HCT116 (cell line): ENCODE results near the gene CERK. TPM values are rescaled to one million over a fixed set of nuclear protein-coding genes. Genes with fewer than 3 reads are reported as not detected.

Experiments
- ATAC-seq: fragments of 200-7000 bp; cut with Tn5 transposase; 2 replicates; pipeline ENCODE4 v1.9.1; 2020; ENCODE audit warnings: mild to moderate bottlenecking, moderate library complexity
- BruUV-seq: library from RNA; stranded (reverse); fragments of 400-500 nt; replicated peaks from 2 replicates; lab custom pipeline; 2021; lab: Mats Ljungman, UMichigan
- CTCF ChIA-PET: fragments of 300-600 bp; sonication (Branson Sonifier 250); formaldehyde crosslinking; loops from one replicate; lab custom pipeline; 2021; ENCODE audit warnings: antibody characterized with exemption; lab: Charles Lee
- POLR2A ChIA-PET: fragments of 300-600, 350-600 bp; sonication (Branson Sonifier 250); formaldehyde crosslinking; loops from one replicate; lab custom pipeline; 2021; ENCODE audit warnings: antibody characterized with exemption; lab: Charles Lee
- RAD21 ChIA-PET, 2 experiments: fragments of 300-600 bp; sonication (Branson Sonifier 250); formaldehyde crosslinking; loops; one replicate each; lab custom pipeline; 2023; ENCODE audit warnings: low total read pairs in 2 of 2; ENCODE audit not compliant: uncharacterized antibody in 2 of 2, unreplicated experiment in 2 of 2, low non-redundant PET in 1 of 2; lab: Charles Lee
- DNase-seq: peaks from one replicate; pipeline ENCODE4 v3.0.0-alpha.2; 2010; ENCODE audit warnings: low read depth, low spot score
- H2AFZ ChIP-seq: fragments of 200-600 bp; shearing (Covaris generic), sonication (generic); 2 replicates; pipeline ENCODE4 v1.6.1; 2017; ENCODE audit warnings: low read depth, mixed run types, mixed read lengths, antibody characterized with exemption, low read length; ENCODE audit not compliant: poor library complexity, severe bottlenecking
- H3K27ac ChIP-seq: 2 replicates; pipeline ENCODE4 v1.5.1; 2012; ENCODE audit warnings: low read depth, low read length
- H3K27me3 ChIP-seq: fragments of 200-600 bp; sonication (generic); 2 replicates; pipeline ENCODE4 v1.6.1; 2016; ENCODE audit warnings: mixed run types, low read length, mixed read lengths; ENCODE audit not compliant: insufficient read depth
- H3K36me3 ChIP-seq, 2 experiments: fragments of 200-500 bp in 1 of 2; fragments of 200-600 bp in 1 of 2; sonication (Bioruptor generic) in 1 of 2; sonication (generic) in 1 of 2; 2 replicates each; pipeline versions ENCODE4 v1.5.1 to v1.6.1; 2014 to 2016; ENCODE audit warnings: low read length in 2 of 2, inconsistent platforms in 1 of 2, mixed read lengths in 1 of 2, mixed run types in 1 of 2; ENCODE audit not compliant: insufficient read depth in 2 of 2, control insufficient read depth in 1 of 2
- H3K4me1 ChIP-seq, 2 experiments: fragments of 200-600 bp in 1 of 2; sonication (generic) in 1 of 2; 2 replicates each; pipeline versions ENCODE4 v1.5.1 to v1.6.1; 2012 to 2017; ENCODE audit warnings: low read length in 2 of 2, inconsistent platforms in 1 of 2, mild to moderate bottlenecking in 1 of 2, mixed read lengths in 1 of 2, mixed run types in 1 of 2, moderate library complexity in 1 of 2; ENCODE audit not compliant: insufficient read depth in 2 of 2, control insufficient read depth in 1 of 2
- H3K4me2 ChIP-seq: fragments of 200-600 bp; sonication (generic); 2 replicates; pipeline ENCODE4 v1.6.1; 2017; ENCODE audit warnings: mixed run types, low read length, mixed read lengths
- H3K4me3 ChIP-seq, 2 experiments: fragments of 200-600 bp in 1 of 2; sonication (generic) in 1 of 2; replicated peaks in 1 of 2; 2 replicates each; pipeline ENCODE4 v1.5.1; 2011 to 2016; ENCODE audit warnings: low read length in 2 of 2, control low read depth in 1 of 2, low read depth in 1 of 2, mild to moderate bottlenecking in 1 of 2, mixed read lengths in 1 of 2, mixed run types in 1 of 2
- H3K79me2 ChIP-seq: fragments of 200-600 bp; sonication (generic); 2 replicates; pipeline ENCODE4 v1.6.1; 2017; ENCODE audit warnings: mild to moderate bottlenecking, mixed run types, low read length, moderate library complexity, mixed read lengths; ENCODE audit not compliant: insufficient read depth
- H3K9ac ChIP-seq: fragments of 200-600 bp; sonication (generic); 2 replicates; pipeline ENCODE4 v1.6.1; 2016; ENCODE audit warnings: low read length, mixed read lengths
- H3K9me2 ChIP-seq: fragments of 200-600 bp; sonication (generic), shearing (Covaris generic); 2 replicates; pipeline ENCODE4 v1.6.1; 2017; ENCODE audit warnings: mixed run types, mild to moderate bottlenecking, moderate library complexity; ENCODE audit not compliant: insufficient read depth
- H3K9me3 ChIP-seq, 2 experiments: fragments of 200-500 bp in 1 of 2; fragments of 200-600 bp in 1 of 2; sonication (Bioruptor generic) in 1 of 2; sonication (generic) in 1 of 2; 2 replicates each; pipeline ENCODE4 v1.6.1; 2014 to 2017; ENCODE audit warnings: low read length in 2 of 2, mixed read lengths in 2 of 2, inconsistent platforms in 1 of 2, low read depth in 1 of 2, mild to moderate bottlenecking in 1 of 2, mixed run types in 1 of 2, moderate library complexity in 1 of 2; ENCODE audit not compliant: control insufficient read depth in 1 of 2, insufficient read depth in 1 of 2
- H4K20me1 ChIP-seq: fragments of 200-600 bp; sonication (generic), shearing (Covaris generic); 2 replicates; pipeline ENCODE4 v1.6.1; 2017; ENCODE audit warnings: mixed run types, mild to moderate bottlenecking, moderate library complexity; ENCODE audit not compliant: insufficient read depth
- ATF3 ChIP-seq: IDR thresholded peaks from 2 replicates; pipeline ENCODE4 v1.6.1; 2012
- CTCF ChIP-seq, 3 experiments: fragments of 200-600 bp in 1 of 3; sonication (generic) in 1 of 3; IDR thresholded peaks in 2 of 3; conservative IDR thresholded peaks in 1 of 3; 2 replicates each; pipeline ENCODE4 v1.5.1; 2012 to 2017; ENCODE audit warnings: low read depth in 2 of 3, low read length in 2 of 3, antibody characterized with exemption in 1 of 3, borderline replicate concordance in 1 of 3, control low read depth in 1 of 3, mild to moderate bottlenecking in 1 of 3, mixed read lengths in 1 of 3, mixed run types in 1 of 3, moderate library complexity in 1 of 3; ENCODE audit not compliant: insufficient read depth in 1 of 3
- EZH2 ChIP-seq: fragments of 200-600 bp; sonication (generic); IDR thresholded peaks from 2 replicates; pipeline ENCODE4 v1.6.1; 2017; ENCODE audit warnings: antibody characterized with exemption, mixed run types
- RAD21 ChIP-seq: IDR thresholded peaks from 2 replicates; pipeline ENCODE4 v1.6.1; 2012; ENCODE audit warnings: low read depth, mild to moderate bottlenecking
- SIN3A ChIP-seq: IDR thresholded peaks from 2 replicates; pipeline ENCODE4 v1.6.1; 2012; ENCODE audit warnings: low read depth
- intact Hi-C: fragments of 100-400 bp; cut with micrococcal nuclease; formaldehyde crosslinking; loops from 2 replicates; pipeline ENCODE4 v1.10.0; 2022
- total RNA-seq: library from RNA; stranded (reverse); gene quantifications from one replicate; pipeline ENCODE4 v1.2.1, GENCODE V29; 2021; ENCODE audit not compliant: unreplicated experiment

CERK gene
- total RNA-seq, 1 experiment from 2014 or later = 35.0 TPM

GRCh38 chr22:46676479-46676878 lies 61.6 kb downstream of the CERK start:
- H3K79me2 ChIP-seq = no peaks in the 10 kb centered on the region
- H3K9ac ChIP-seq = no peak overlapping the region
- no peak overlapping the region for H2AFZ ChIP-seq
- no peak overlapping the region for H3K4me3 ChIP-seq
- DNase-seq (no peak), ATAC-seq (no peak)
- no peaks in the 10 kb centered on the region for H3K36me3 ChIP-seq
- POLR2A ChIA-PET = no interaction called here
- H4K20me1 ChIP-seq = no peaks in the 10 kb centered on the region
- RAD21 ChIA-PET = no interaction called here
- CTCF ChIA-PET = no interaction called here
- no peaks in the 10 kb centered on the region for H3K4me1 ChIP-seq
- no peak overlapping the region for H3K27ac ChIP-seq
- H3K9me2 ChIP-seq = no peaks in the 10 kb centered on the region
- H3K27me3 ChIP-seq = no peaks in the 10 kb centered on the region
- no TSS peak for BruUV-seq
- intact Hi-C loops = no loop called here
- no peak overlapping the region for H3K4me2 ChIP-seq
- TF ChIP-seq CTCF (IDR thresholded peaks at IDR 0.05 in 2 of 3, conservative IDR thresholded peaks at IDR 0.05 in 1 of 3; ENCODE audit: borderline replicate concordance in 1 of 3, insufficient read depth in 1 of 3, low read depth in 2 of 3, low read length in 2 of 3) = no peak
- TF ChIP-seq SIN3A = no peak
- TF ChIP-seq, all 23 proteins: peak for 0
- H3K9me3 ChIP-seq = no peaks in the 10 kb centered on the region

- BruUV-seq = no TSS peak
- intact Hi-C loops = no loop called here
- Histone ChIP-seq H4K20me1 (no peaks in the 10 kb centered on the region), H3K79me2 (no peaks in the 10 kb centered on the region), H3K4me3 (no peak overlapping the region), H3K4me1 (no peaks in the 10 kb centered on the region), H3K27me3 (no peaks in the 10 kb centered on the region), H3K27ac (no peak overlapping the region), H3K36me3 (no peaks in the 10 kb centered on the region), H3K9ac (no peak overlapping the region), H3K4me2 (no peak overlapping the region), H3K9me2 (no peaks in the 10 kb centered on the region), H2AFZ (no peak overlapping the region), H3K9me3 (no peaks in the 10 kb centered on the region)
- TF ChIP-seq RAD21 (no peak), ATF3 (no peak), EZH2 (no peak), CTCF (IDR thresholded peaks at IDR 0.05 in 2 of 3, conservative IDR thresholded peaks at IDR 0.05 in 1 of 3; ENCODE audit: borderline replicate concordance in 1 of 3, insufficient read depth in 1 of 3, low read depth in 2 of 3, low read length in 2 of 3) (no peak)
- no peak for ATAC-seq
- ChIA-PET CTCF (no interaction called here), RAD21 (no interaction called here), POLR2A (no interaction called here)
- no peak for DNase-seq
Observed at GRCh38 chr22:46675938-46676337, 62.1 kb downstream of the CERK start.
